B cell (primary cell): ENCODE measurements around the gene CPLX1. TPM values are rescaled to one million over a fixed set of nuclear protein-coding genes. Genes with fewer than 3 reads are reported as not detected.

Experiments used
- ATAC-seq: fragments of 200-7000 bp; cut with Tn5 transposase; one replicate; pipeline ENCODE4 v1.10.0; 2021; ENCODE audit warnings: low read depth, mild to moderate bottlenecking, moderate number of reproducible peaks, moderate library complexity
- CTCF ChIA-PET: fragments of 350-600 bp; sonication (Branson Sonifier 250); formaldehyde crosslinking; loops from one replicate; lab custom pipeline; 2021; ENCODE audit warnings: antibody characterized with exemption, inconsistent platforms; lab: Charles Lee
- POLR2A ChIA-PET: fragments of 350-600 bp; sonication (Branson Sonifier 250); formaldehyde crosslinking; loops from one replicate; lab custom pipeline; 2021; ENCODE audit warnings: antibody characterized with exemption; lab: Charles Lee
- DNase-seq: peaks from one replicate; pipeline ENCODE4 v3.0.0; 2013
- H2AFZ ChIP-seq: 2 replicates; pipeline ENCODE4 v1.6.1; 2012; ENCODE audit warnings: mild to moderate bottlenecking, low read depth, low read length; ENCODE audit not compliant: insufficient read depth, poor library complexity, severe bottlenecking
- H3K27ac ChIP-seq, 2 donors: 1 replicate in 1 of 2; 2 replicates in 1 of 2; pipeline ENCODE4 v1.5.1; 2012 to 2013; ENCODE audit warnings: low read length in 2 of 2, mild to moderate bottlenecking in 2 of 2, moderate library complexity in 1 of 2
- H3K27me3 ChIP-seq, 4 experiments: fragments of 200-600 bp in 1 of 4; sonication (generic) in 1 of 4; replicated peaks in 1 of 4; 1 replicate in 2 of 4; 2 replicates in 2 of 4; pipeline versions ENCODE4 v1.6.1 to v1.7.0; 2013 to 2016; ENCODE audit warnings: low read length in 3 of 4, mild to moderate bottlenecking in 2 of 4, mixed read lengths in 1 of 4, moderate library complexity in 1 of 4; ENCODE audit not compliant: insufficient read depth in 4 of 4, control insufficient read depth in 3 of 4; ENCODE audit errors: control extremely low read depth in 1 of 4
- H3K36me3 ChIP-seq, 2 experiments: replicated peaks in 1 of 2; 1 replicate in 1 of 2; 2 replicates in 1 of 2; pipeline versions ENCODE4 v1.6.1 to v1.7.1; 2013; ENCODE audit warnings: low read length in 1 of 2; ENCODE audit not compliant: insufficient read depth in 2 of 2, control insufficient read depth in 1 of 2; ENCODE audit errors: control extremely low read depth in 1 of 2, extremely low read depth in 1 of 2
- H3K4me1 ChIP-seq, 2 donors: fragments of 200-600 bp in 1 of 2; sonication (generic) in 1 of 2; 1 replicate in 1 of 2; 2 replicates in 1 of 2; pipeline versions ENCODE4 v1.5.1 to v1.6.1; 2013 to 2017; ENCODE audit warnings: low read length in 2 of 2; ENCODE audit not compliant: control insufficient read depth in 2 of 2, insufficient read depth in 2 of 2
- H3K4me2 ChIP-seq: replicated peaks from 2 replicates; pipeline ENCODE3; 2012; ENCODE audit warnings: mild to moderate bottlenecking, low read depth, low read length; ENCODE audit not compliant: poor library complexity, severe bottlenecking
- H3K4me3 ChIP-seq, 5 experiments: fragments of 200-600 bp in 1 of 5; sonication (generic) in 1 of 5; 1 replicate in 3 of 5; 2 replicates in 2 of 5; pipeline versions ENCODE4 v1.5.1 to v1.7.0; 2011 to 2016; ENCODE audit warnings: low read length in 4 of 5, mild to moderate bottlenecking in 4 of 5, low read depth in 2 of 5, control low read depth in 1 of 5, moderate library complexity in 1 of 5; ENCODE audit not compliant: insufficient read depth in 1 of 5; ENCODE audit errors: control extremely low read depth in 1 of 5, extremely low read depth in 1 of 5
- H3K79me2 ChIP-seq: fragments of 200-600 bp; sonication (generic); one replicate; pipeline ENCODE4 v1.6.0; 2016; ENCODE audit warnings: low read length; ENCODE audit not compliant: control insufficient read depth, insufficient read depth
- H3K9ac ChIP-seq: fragments of 200-600 bp; sonication (generic); 2 replicates; pipeline ENCODE4 v1.6.1; 2017; ENCODE audit warnings: mild to moderate bottlenecking, low read length, moderate library complexity
- H3K9me3 ChIP-seq, 3 donors: one replicate each; pipeline versions ENCODE4 v1.6.1 to v1.7.1; 2013; ENCODE audit warnings: low read length in 2 of 3; ENCODE audit not compliant: control insufficient read depth in 2 of 3, insufficient read depth in 1 of 3; ENCODE audit errors: control extremely low read depth in 1 of 3
- H4K20me1 ChIP-seq: 2 replicates; pipeline ENCODE4 v1.6.0; 2012; ENCODE audit warnings: mild to moderate bottlenecking, low read length; ENCODE audit not compliant: insufficient read depth, control insufficient read depth, poor library complexity, severe bottlenecking
- H3K27ac Mint-ChIP-seq: one replicate; pipeline ENCODE4 v1.8.0; 2021; ENCODE audit warnings: mixed read lengths
- H3K27me3 Mint-ChIP-seq: one replicate; pipeline ENCODE4 v1.8.0; 2021; ENCODE audit warnings: mixed read lengths
- H3K4me1 Mint-ChIP-seq: one replicate; pipeline ENCODE4 v1.8.0; 2021; ENCODE audit warnings: mixed read lengths
- H3K4me3 Mint-ChIP-seq: one replicate; pipeline ENCODE4 v1.8.0; 2021; ENCODE audit warnings: mixed read lengths
- H3K9me3 Mint-ChIP-seq: one replicate; pipeline ENCODE4 v1.8.0; 2022; ENCODE audit warnings: mixed read lengths; ENCODE audit not compliant: insufficient read depth
- CTCF ChIP-seq: fragments of 200-600 bp; IDR thresholded peaks from one replicate; pipeline ENCODE4 v1.8.0; 2022; ENCODE audit warnings: antibody characterized with exemption, mild to moderate bottlenecking
- EZH2 ChIP-seq: IDR thresholded peaks from 2 replicates; pipeline ENCODE4 v1.6.1; 2012; ENCODE audit warnings: borderline replicate concordance, low read depth, mild to moderate bottlenecking, moderate library complexity, low read length; ENCODE audit not compliant: insufficient read depth, poor library complexity, severe bottlenecking
- WGBS: methylation state at CpG from one replicate; pipeline ENCODE4 v1.1.5; 2013; ENCODE audit warnings: missing lambda C conversion rate; ENCODE audit not compliant: insufficient coverage; 5-methylcytosine and 5-hydroxymethylcytosine counted together
- intact Hi-C: fragments of 100-400 bp; cut with micrococcal nuclease; formaldehyde crosslinking; loops from one replicate; pipeline ENCODE4 v1.10.0; 2022
- polyA plus RNA-seq: library from polyadenylated mRNA; depleted of rRNA; stranded (reverse); fragments of >200 nt; gene quantifications from 2 replicates; pipeline ENCODE4 v1.2.3, GENCODE V29; 2012
- total RNA-seq, 2 donors: library from RNA; stranded (reverse); fragments of 120-200 nt in 1 of 2; gene quantifications; 1 replicate in 1 of 2; 2 replicates in 1 of 2; pipeline versions ENCODE4 v1.2.3 to v1.2.4, GENCODE V29; 2013 to 2022

Gene CPLX1
- total and polyA plus RNA-seq, 2 donors (not counting 1 experiment from before 2014, with no cell fraction given): not detected

DNA sequence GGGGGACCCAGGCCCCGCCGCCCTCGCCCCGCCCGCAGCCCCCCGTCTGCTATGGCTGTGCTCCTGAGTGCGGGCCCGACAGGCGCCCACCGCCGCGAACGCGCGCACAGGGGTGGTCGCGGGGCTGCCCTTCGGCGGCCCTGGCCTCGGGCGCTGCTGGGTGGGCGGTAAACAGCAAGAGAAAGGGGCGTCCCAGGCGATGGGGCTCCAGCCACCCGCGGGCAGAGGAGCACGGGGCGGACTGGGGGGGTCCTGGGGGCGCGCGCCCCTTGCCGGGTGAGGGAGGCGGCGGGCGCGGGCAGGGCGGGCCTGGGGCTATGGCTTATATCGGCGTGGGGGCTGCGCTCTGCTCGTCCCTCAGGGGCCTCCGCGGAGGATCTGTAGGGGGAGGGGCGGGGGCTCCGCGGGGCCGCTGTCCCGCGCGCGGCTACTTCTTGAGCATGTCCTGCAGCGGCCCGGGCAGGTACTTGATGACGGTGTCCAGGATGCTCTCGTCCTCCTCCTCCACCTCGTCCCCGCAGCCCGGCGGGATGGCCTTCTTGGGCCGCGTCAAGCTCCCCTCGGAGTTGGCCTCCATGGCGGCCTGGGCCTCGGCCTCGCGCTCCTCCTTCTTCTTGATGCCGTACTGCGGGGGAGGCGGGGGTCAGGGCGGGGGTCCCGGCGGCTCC lies 39.7 kb downstream of the CPLX1 start:
- Mint-ChIP-seq H3K27me3 (peaks cover 29% of the 10 kb centered on the region), H3K4me3 (no peak overlapping the region), H3K4me1 (peaks cover 24% of the 10 kb centered on the region), H3K9me3 (no peaks in the 10 kb centered on the region), H3K27ac (no peak overlapping the region)
- H3K4me2 ChIP-seq: peak overlapping the region; percentile 66
- peaks cover 8% of the 10 kb centered on the region for H3K79me2 ChIP-seq
- H4K20me1 ChIP-seq: no peaks in the 10 kb centered on the region
- intact Hi-C loops: no loop called here
- H2AFZ ChIP-seq: peak overlapping the region; percentile 42
- peaks cover 0 to 17% (median 0%) of the 10 kb centered on the region in 3 donors for H3K9me3 ChIP-seq
- H3K4me1 ChIP-seq: peaks cover 24 to 28% of the 10 kb centered on the region in 2 donors
- POLR2A ChIA-PET: no interaction called here
- H3K9ac ChIP-seq: peak overlapping the region; percentile 23
- H3K27me3 ChIP-seq: peaks cover 0 to 45% (median 14%) of the 10 kb centered on the region in 4 experiments
- 4% methylated on average over 63 of the region's 72 CpGs for whole genome bisulfite sequencing
- H3K4me3 ChIP-seq: peak overlapping the region in 1 of 5 experiments; percentile 24
- CTCF ChIA-PET: no interaction called here
- H3K27ac ChIP-seq: no peak overlapping the region
- no peak for ATAC-seq
- DNase-seq: no peak
- H3K36me3 ChIP-seq: no peaks in the 10 kb centered on the region
- TF ChIP-seq CTCF (no peak), EZH2 (no peak)

- H3K79me2 ChIP-seq: peaks cover 15% of the 10 kb centered on the region
These were observed 40.4 kb downstream of the CPLX1 start for GRCh38 chr4:785332-786073.

More at GRCh38 chr4:785332-786073, 40.4 kb downstream of the CPLX1 start:
- H4K20me1 ChIP-seq: peaks cover 5% of the 10 kb centered on the region
- ChIA-PET CTCF (no interaction called here), POLR2A (no interaction called here)
- H3K27ac Mint-ChIP-seq: no peak overlapping the region
- TF ChIP-seq EZH2 (peak; percentile 83), CTCF (no peak)
- H3K4me3 Mint-ChIP-seq: peak overlapping the region; percentile 71
- H3K4me2 ChIP-seq: peak overlapping the region; percentile 66
- peaks cover 0 to 19% (median 0%) of the 10 kb centered on the region in 3 donors for H3K9me3 ChIP-seq
- peak; percentile 39 for DNase-seq
- peak overlapping the region; percentile 23 for H3K9ac ChIP-seq
- peak overlapping the region; percentile 42 for H2AFZ ChIP-seq
- no peak overlapping the region for H3K27ac ChIP-seq
- H3K9me3 Mint-ChIP-seq: no peaks in the 10 kb centered on the region
- WGBS: 5% methylated on average over 49 of the region's 57 CpGs
- H3K4me1 Mint-ChIP-seq: peaks cover 27% of the 10 kb centered on the region
- H3K4me1 ChIP-seq: peaks cover 31 to 33% of the 10 kb centered on the region in 2 donors
- intact Hi-C loops: no loop called here
- H3K27me3 Mint-ChIP-seq: peaks cover 24% of the 10 kb centered on the region
- no peaks in the 10 kb centered on the region for H3K36me3 ChIP-seq
- ATAC-seq: no peak
- H3K27me3 ChIP-seq: peaks cover 0 to 45% (median 14%) of the 10 kb centered on the region in 4 experiments
- peak overlapping the region in 1 of 5 experiments; percentile 7 for H3K4me3 ChIP-seq
